GM21786 (cell line): ENCODE data around the gene RPS6KA4.
A peak's percentile ranks its signal among the peaks of the same experiment; 100 is the strongest.
"Not testable (repeated sequence)": the region's sequence is repeated elsewhere in the genome, so short reads cannot be mapped to it uniquely, and the experiment has no call there.

ENCODE experiments used
- ATAC-seq: cut with Tn5 transposase; IDR thresholded peaks from one replicate; pipeline ENCODE4 v1.9.1; 2021; ENCODE audit not compliant: unreplicated experiment

Gene RPS6KA4

GRCh38 chr11:64358907-64359711 lies at the start of gene RPS6KA4:
TSS of gene RPS6KA4 (plus strand) at chr11:64359162. CDS start at chr11:64359236, 74 bp downstream.
- ATAC-seq, result peak; percentile 54

DNA sequence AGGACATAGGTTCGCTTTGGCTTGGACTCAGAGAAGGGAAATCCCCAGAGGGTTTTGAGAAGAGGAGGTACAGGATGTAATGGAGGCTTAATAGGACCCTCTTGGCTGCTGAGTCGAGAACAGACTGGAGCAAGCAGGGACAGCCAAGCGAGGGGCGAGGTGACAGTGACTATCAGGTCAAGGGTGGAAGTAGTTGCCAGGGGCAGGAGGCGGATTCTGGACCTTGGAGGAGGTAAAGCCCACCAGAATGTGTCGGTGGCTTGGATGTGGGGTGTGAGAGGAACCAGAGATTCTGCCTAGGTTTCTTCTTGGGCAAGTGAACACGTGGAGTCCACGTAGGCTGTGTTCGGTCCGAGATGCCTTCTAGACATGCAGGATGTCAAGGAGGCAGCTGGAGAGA lies 46.0 kb upstream of the RPS6KA4 start:
- ATAC-seq, result no peak

- no peak for ATAC-seq
Observed at GRCh38 chr11:64313491-64314145, 45.3 kb upstream of the RPS6KA4 start.

DNA sequence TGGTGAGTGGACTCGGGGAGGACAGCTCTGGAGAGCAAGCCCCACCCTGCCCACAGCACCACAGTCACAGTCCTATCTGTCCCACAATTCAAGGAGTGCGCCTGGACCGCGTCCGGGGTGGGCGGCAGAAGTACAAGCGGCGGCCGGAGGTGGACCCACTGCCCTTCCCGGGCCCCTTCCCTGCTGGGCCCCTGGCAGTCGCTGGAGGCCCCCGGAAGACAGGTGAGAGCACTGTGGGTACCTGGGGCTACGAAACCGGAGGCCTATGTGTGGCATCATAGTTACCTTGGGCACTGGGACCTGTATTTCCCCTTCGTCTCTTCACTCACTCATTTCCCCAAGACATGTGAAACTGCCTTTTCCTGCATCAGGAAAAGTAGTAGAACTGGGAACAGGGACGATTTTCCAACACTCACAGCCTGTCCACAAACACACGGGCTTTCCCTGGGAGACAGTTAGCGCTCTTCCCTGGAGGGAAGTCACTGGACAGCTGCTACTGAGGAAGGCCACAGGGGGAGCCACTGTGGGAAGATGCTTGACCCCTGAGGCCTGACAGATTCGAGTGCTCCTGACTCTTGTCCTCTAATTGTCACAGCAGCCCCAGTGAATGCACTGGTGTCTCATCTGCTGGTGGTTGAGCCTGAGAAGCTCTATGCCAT lies 44.7 kb upstream of the RPS6KA4 start:
- no peak for ATAC-seq

- no peak for ATAC-seq
Observed at GRCh38 chr11:64314805-64315561, 44.0 kb upstream of the RPS6KA4 start.

DNA sequence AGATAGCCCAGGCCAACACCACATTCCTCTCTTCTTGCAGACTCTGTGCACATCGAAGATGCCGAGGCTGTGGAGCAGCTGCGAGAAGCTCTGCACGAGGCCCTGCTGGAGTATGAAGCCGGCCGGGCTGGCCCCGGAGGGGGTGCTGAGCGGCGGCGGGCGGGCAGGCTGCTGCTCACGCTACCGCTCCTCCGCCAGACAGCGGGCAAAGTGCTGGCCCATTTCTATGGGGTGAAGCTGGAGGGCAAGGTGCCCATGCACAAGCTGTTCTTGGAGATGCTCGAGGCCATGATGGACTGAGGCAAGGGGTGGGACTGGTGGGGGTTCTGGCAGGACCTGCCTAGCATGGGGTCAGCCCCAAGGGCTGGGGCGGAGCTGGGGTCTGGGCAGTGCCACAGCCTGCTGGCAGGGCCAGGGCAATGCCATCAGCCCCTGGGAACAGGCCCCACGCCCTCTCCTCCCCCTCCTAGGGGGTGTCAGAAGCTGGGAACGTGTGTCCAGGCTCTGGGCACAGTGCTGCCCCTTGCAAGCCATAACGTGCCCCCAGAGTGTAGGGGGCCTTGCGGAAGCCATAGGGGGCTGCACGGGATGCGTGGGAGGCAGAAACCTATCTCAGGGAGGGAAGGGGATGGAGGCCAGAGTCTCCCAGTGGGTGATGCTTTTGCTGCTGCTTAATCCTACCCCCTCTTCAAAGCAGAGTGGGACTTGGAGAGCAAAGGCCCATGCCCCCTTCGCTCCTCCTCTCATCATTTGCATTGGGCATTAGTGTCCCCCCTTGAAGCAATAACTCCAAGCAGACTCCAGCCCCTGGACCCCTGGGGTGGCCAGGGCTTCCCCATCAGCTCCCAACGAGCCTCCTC lies 43.1 kb upstream of the RPS6KA4 start:
- ATAC-seq, result not testable (repeated sequence)

DNA sequence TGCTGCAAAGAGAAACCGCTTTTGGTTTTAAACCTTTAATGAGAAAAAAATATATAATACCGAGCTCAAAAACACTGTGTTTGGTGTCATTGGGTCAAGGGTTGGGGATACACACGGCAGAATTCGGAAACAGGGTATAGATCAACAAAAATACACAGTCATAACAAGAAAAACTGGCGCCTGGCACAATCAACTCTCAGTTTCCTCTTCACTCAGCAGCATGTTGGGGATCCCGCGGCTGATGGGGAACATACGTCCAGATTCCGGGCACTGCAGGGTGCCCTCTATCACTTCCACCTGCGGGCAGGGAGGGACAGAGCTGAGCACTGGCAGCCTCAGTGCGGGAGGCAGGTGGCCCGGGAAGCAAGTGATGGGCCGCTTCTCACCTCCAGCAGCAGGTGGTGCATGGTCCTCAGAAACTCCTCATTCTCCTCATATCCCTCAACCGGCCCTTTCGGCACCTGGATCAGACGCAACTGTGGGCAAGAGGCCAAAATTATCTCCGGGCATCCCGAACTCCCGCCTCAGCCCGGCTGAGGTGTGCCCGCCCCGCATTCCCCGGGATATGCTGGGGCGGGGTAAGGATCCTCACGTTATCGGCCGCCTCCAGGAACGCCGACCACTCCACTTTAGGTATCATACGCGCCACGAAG lies 42.2 kb upstream of the RPS6KA4 start:
- no peak for ATAC-seq

DNA sequence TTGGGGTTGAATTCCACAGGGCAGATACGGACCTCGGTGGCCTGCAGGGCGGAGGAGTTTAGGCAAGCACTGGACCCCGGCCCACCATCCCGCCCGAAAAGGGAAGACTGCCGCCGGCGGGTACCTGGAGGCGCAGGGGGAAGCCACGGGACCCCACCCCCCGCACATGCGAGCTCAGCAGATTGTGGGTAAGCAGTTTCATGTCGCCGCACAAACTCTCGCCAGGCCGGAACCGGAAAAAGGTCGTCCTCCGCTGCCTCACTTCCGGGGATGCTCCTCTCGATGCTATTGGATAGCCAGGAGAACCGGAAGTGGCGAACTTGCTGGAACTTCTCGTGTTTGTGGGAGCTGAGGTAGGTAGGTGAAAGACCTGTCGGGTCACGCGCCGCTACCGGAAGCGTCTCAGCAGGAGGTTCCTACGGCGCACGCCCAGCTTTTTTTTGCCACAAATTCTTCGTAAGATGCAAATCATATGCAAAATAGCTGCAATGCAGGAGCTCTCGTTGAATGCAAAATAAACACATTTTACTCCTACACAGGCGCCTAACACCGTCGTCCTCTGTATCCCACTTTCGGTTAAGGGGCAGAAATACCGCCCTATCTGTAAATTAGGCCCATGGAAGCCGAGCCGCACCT lies 41.5 kb upstream of the RPS6KA4 start, which contains the start of gene TRMT112:
TSS of gene TRMT112 (minus strand) at position 235 of the 636 bp plus-strand sequence. CDS start at position 202, 33 bp downstream.
- ATAC-seq, result peak; percentile 51

DNA sequence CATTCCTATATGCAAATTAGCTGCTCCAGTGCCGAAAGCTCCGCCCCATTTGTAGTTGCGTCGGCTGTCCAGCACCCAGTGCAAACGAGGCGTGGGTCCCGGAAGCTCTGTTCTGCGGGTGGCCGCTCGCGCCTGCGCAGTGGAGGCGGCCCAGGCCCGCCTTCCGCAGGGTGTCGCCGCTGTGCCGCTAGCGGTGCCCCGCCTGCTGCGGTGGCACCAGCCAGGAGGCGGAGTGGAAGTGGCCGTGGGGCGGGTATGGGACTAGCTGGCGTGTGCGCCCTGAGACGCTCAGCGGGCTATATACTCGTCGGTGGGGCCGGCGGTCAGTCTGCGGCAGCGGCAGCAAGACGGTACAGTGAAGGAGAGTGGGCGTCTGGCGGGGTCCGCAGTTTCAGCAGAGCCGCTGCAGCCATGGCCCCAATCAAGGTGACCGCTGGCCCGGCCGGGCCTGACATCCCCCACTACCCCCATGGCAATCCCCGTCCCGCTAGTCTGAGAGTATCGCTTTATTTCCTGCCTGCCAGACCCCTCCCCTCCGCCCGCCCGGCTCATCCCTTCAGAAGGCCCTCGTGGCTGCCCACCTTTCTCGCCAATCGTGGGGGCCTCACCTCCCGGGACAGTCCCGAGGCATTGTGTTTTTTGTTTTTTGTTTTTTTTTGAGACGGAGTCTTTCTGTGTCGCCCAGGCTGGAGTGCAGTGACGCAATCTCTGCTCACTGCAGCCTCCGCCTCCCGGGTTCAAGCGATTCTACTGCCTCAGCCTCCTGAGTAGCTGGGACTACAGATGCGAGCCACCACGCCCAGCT lies 40.8 kb upstream of the RPS6KA4 start, which contains the start of gene PRDX5:
TSS of gene PRDX5 (plus strand) at position 161 of the 805 bp plus-strand sequence. CDS start at position 256, 95 bp downstream.
- peak; percentile 75 for ATAC-seq

DNA sequence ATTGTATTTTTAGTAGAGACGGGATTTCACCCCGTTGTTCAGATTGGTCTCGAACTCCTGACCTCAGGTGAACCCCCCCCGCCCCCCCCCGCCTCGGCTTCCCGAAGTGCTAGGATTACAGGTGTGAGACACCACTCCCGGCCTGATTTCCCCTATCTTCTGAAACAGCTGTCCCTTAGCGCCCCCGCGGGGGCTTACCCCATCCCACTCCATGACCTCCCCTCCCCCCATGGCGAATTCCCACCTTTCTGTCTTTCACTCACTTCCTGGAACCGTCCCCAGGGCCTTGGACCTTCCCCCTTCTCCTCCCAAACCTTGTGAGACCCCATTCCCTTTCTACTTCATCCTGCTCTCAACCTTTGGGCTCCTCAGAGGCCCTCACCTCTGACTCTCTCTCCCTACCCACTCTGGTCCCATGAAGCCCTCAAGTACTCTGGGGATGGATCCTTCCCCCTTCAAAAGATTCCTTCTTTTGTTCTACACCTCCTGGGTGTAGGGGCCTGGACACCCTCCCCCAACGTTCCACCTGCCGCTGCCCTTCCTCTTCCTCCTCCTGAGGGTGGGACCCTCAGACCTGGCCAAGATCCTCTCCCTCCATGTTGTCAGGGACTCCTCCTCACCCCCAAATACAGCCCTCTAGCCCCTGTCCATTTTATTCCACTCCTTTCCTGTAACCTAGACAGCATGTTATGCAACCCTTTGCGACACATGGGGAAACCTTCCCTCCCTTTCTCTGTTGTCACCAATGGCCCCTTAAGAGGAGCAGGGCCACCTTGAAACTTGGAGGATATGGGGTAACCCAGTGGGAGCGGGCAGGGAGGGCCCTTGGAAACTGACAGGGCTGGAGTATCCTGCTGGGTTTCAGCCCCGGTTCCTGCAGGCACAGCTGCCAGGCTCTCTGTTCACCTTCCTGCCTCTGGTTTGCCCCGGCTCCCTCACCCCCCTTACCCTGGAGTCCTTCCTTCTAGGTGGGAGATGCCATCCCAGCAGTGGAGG lies 39.9 kb upstream of the RPS6KA4 start:
- no peak for ATAC-seq

GRCh38 chr11:64320556-64320955 lies 38.4 kb upstream of the RPS6KA4 start:
- ATAC-seq, result no peak

- no peak for ATAC-seq
Observed at GRCh38 chr11:64321026-64321425, 37.9 kb upstream of the RPS6KA4 start.

- no peak for ATAC-seq
Observed at GRCh38 chr11:64321533-64321932, 37.4 kb upstream of the RPS6KA4 start.

- no peak for ATAC-seq
Observed at GRCh38 chr11:64322925-64323260, 36.1 kb upstream of the RPS6KA4 start.

- no peak for ATAC-seq
Observed at GRCh38 chr11:64323373-64323772, 35.6 kb upstream of the RPS6KA4 start.

DNA sequence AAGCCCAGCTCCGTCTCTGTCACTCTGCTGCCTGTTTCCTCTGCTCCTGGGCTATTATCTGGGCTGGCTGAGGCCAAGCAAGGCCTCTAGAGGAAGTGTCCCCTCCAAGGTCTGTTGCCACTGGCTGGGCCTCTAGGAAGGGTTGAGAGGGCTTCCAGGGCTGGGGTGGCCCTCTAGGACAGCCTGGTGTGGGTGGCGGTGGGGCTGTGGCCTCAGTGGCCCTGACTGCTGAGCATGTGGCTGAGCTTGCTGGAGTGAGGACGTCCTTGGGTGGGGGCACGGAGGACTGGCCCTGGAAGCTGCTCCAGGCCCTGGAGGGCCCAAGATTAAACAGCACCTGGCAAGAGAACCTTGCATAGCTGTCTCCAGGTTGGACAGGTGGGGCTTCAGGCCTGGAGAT lies 35.0 kb upstream of the RPS6KA4 start:
- ATAC-seq, result not testable (repeated sequence)
